Panc1 (cell line): Measurements from ENCODE around the gene MDGA2.

Source experiments
- POLR2AphosphoS5 ChIP-seq: IDR thresholded peaks from 2 replicates; pipeline ENCODE4 v1.6.1; 2012; ENCODE audit warnings: mild to moderate bottlenecking, low read depth, low read length, moderate library complexity
- TCF7L2 ChIP-seq: IDR thresholded peaks from 2 replicates; pipeline ENCODE4 v1.6.1; 2011; ENCODE audit warnings: mild to moderate bottlenecking, low read depth, low read length, inconsistent platforms

DNA sequence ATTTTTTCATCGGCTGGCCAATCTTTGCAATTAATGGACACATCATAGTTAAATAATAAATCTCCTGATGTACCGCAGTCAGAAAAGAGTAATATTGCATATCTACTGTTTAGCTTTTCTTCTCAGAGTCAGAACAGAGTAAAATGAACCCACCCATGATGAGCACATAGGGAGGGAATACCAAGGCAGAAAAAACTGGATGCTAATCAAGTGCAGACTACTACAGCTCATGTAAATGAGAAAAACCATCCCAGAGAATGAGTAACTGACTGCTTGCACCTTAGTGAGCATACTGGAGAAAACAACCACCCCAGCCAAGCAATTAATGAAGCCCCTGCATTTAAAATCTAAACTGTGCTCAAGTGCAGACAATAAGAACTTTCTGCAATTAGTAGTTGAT is 483.7 kb downstream of the MDGA2 start:
- no peak for TF ChIP-seq POLR2AphosphoS5
- TF ChIP-seq TCF7L2 = no peak
